Right kidney (tissue), 9 donors: ENCODE results near the gene B3GAT3.
"Not testable (repeated sequence)": the region's sequence is repeated elsewhere in the genome, so short reads cannot be mapped to it uniquely, and the experiment has no call there.

ENCODE experiments used
- DNase-seq: peaks from one replicate; pipeline ENCODE4 v3.0.0-alpha.2; 2016
- long read RNA-seq, 8 donors: transcript quantifications; one replicate each; lab custom pipeline, GENCODE V29; 2026

The B3GAT3 gene
- long read RNA-seq, donor 1, transcript B3GAT3-201 (5 exons, 1,641 nt), result major isoform, 28 of 53 reads
- long read RNA-seq, donor 1, partial matches to known transcripts, result 18 of 53 reads
- long read RNA-seq, donor 1, other reads (novel, unspliced or antisense), result 0 of 53 reads
- long read RNA-seq, donor 2, transcript B3GAT3-201 (5 exons, 1,641 nt), result major isoform, 18 of 18 reads
- long read RNA-seq, donor 2, partial matches to known transcripts, result 0 of 18 reads
- long read RNA-seq, donor 2, other reads (novel, unspliced or antisense), result 0 of 18 reads
- long read RNA-seq, donor 3, transcript B3GAT3-201 (5 exons, 1,641 nt), result major isoform, 12 of 12 reads
- long read RNA-seq, donor 3, partial matches to known transcripts, result 0 of 12 reads
- long read RNA-seq, donor 3, other reads (novel, unspliced or antisense), result 0 of 12 reads
- long read RNA-seq, donor 4, transcript B3GAT3-201 (5 exons, 1,641 nt), result major isoform, 14 of 18 reads
- long read RNA-seq, donor 4, partial matches to known transcripts, result 0 of 18 reads
- long read RNA-seq, donor 4, other reads (novel, unspliced or antisense), result 0 of 18 reads
- long read RNA-seq, donor 5, transcript B3GAT3-201 (5 exons, 1,641 nt), result major isoform, 28 of 44 reads
- long read RNA-seq, donor 5, partial matches to known transcripts, result 13 of 44 reads
- long read RNA-seq, donor 5, other reads (novel, unspliced or antisense), result 0 of 44 reads
- long read RNA-seq, donor 6, transcript B3GAT3-201 (5 exons, 1,641 nt), result major isoform, 22 of 36 reads
- long read RNA-seq, donor 6, partial matches to known transcripts, result 14 of 36 reads
- long read RNA-seq, donor 6, other reads (novel, unspliced or antisense), result 0 of 36 reads
- long read RNA-seq, donor 7, transcript B3GAT3-201 (5 exons, 1,641 nt), result major isoform, 25 of 45 reads
- long read RNA-seq, donor 7, partial matches to known transcripts, result 17 of 45 reads
- long read RNA-seq, donor 7, other reads (novel, unspliced or antisense), result 0 of 45 reads
- long read RNA-seq, donor 8, transcript B3GAT3-201 (5 exons, 1,641 nt), result major isoform, 10 of 10 reads
- long read RNA-seq, donor 8, partial matches to known transcripts, result 0 of 10 reads
- long read RNA-seq, donor 8, other reads (novel, unspliced or antisense), result 0 of 10 reads

DNA sequence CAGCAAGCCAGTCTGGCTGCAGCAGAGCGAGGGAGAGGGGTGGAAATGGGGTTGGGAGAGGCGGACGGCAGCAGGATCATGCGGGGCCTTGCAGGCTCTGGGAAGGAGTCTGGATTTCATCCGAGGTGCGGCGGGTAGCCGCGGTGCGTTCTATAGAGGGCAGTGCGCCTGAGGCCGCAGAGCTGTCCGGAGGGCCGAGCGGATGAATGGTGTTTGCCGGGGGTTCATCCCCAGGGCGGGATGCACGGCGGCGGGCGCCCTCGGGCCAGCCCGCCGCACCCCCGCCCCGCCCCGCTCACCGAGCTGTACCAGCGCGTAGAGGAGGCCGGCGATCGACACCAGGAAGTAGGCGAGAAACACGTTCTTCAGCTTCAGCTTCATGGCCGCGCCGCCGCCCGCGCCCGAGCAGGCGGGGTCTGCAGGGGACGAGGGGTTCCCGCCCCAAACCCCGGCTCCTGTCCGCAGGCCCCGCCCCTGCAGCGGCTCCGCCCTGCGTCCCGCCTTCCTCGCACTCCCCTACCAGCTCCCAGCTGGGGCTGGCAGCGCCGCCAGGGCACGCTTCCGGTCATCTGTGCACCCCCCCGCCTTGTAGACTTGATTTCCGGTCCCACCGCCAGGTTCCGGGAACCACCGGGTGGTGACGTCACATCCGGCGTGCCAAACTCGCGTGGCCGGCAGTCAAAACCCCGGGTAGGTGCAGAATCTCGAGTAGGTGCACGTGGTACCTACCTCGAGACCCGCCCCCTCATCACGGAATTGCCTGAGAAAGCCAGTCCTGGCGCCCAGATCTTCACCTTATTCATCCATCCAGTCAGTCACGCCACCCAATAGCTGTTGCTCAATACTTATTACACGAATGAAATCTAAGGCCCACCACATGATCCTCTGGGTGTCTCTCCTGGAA, at the start of gene B3GAT3:
Gene B3GAT3, minus strand, starts transcription at position 420 of the 904 bp plus-strand sequence. Its CDS starts 39 bp downstream, at position 381.
- DNase-seq, result peak; percentile 87

DNA sequence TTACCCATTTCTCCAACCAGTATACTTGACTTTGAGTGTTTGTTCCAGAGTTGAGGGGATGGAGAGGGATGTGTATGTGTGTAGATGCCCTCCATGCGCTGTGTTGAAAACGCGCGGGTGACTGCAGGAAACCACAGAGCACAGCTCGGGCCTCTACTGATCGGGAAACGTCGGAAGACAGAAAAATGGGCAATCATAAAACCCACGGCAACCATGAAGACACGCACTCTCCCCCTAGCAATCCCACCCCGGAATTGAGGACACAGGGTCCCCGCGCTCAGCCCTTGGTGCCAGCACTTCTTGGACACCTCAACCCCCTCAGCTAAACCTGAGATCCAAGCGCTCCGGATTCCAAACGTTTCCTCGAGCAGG, 49.4 kb upstream of the B3GAT3 start:
- DNase-seq, result no peak

DNA sequence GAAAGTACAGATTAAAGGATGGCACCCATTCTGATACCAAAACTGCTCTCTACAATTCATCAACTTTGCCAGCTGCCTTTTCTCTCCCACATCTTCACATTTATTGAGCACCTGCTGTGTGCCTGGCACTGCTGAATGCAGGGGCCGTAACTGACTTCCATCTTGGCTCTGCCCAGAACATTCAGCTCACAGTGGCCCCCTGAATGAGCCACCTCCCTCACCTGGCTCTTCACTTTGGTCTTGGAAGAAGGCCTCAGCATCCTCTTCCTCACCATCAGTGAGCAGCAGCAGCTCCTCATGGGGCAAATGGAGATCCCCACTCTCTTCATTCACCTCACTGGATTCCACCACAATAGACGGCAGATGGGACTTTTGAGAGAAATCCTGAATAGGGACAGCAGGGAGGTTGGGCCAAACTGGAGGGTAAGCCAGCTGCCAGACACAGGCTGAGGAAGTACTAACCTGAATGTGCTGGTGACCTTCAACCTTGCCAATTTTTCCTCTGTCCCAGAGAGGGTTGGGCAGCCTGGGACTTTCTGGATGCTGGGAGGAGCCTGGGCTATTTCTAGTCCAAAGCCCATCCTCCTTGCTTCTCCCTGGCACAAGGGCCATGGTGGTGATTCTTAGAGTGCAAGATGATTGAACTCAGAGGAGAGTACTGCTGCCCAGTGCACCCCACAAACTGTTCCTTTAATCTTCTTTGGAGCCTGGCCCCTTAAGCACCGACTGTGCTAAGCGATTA, 47.8 kb upstream of the B3GAT3 start:
- DNase-seq, result no peak

DNA sequence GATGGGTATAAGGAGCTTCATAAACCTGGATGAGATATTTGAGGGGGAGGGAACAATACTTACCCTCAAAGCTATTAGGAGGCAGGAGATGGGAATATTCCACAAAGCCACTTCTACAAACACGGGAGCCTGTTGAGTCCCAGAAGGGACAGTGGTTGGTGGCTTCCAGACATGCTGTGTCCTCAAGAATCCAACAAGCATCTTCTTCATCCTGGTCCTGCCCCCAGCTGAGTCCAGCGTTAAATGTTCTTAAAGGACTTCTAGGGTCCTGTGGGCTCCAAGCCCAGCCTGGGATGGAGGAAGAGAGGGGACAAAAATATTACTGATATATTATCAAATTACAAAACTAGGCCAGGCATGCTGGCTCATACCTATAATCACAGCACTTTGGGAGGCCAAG, 45.7 kb upstream of the B3GAT3 start:
- no peak for DNase-seq

DNA sequence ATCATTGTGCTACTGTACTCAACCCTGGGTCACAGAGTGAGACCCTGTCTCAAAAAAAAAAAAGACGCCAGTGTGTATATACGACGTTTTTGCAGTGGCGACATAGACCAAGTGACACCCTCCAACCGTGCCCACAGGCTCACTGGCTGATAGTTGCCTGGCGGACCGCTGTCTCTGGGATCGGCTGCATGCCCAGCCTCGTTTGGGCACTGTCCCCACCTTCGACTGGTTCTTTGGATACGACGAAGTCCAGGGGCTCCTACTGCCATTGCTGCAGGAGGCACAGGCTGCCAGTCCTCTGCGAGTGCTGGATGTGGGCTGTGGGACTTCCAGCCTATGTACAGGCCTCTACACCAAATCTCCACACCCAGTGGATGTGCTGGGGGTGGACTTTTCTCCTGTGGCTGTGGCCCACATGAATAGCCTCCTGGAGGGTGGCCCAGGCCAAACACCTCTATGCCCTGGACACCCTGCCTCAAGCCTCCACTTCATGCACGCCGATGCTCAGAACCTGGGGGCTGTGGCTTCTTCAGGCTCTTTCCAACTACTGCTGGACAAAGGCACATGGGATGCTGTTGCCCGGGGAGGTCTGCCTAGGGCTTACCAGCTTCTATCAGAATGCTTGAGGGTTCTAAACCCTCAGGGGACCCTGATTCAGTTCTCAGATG, 44.6 kb upstream of the B3GAT3 start:
- no peak for DNase-seq

DNA sequence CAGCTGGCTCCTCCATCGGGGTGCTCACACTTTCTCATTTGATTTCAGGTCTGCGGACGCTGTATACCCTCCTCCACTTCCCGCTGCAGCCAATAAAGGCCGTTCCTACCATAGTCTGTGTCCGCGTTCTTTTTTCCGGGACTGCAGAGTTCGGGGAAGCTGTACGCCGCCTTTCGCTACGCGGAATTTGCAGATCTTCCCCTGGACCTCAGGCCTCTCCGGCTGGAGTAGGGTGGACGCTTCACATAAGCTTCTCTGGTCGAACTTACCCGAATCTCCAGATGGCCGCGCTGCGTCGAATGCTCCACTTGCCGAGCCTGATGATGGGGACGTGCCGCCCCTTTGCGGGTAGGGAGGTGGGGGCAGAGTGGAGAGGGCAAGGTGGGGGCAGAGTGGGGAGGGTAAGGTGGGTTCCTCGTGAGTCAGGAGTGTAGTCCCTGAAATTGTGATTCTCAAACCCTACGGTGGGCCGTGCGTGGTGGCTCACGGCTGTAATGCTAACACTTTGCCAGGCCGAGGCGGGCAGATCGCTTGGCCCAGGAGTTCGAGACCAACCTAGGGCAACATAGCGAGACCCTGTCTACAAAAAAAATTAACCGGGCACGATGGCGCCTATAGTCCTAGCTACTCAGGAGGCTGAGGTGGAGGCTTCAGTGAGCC, 43.9 kb upstream of the B3GAT3 start:
- DNase-seq, result no peak

DNA sequence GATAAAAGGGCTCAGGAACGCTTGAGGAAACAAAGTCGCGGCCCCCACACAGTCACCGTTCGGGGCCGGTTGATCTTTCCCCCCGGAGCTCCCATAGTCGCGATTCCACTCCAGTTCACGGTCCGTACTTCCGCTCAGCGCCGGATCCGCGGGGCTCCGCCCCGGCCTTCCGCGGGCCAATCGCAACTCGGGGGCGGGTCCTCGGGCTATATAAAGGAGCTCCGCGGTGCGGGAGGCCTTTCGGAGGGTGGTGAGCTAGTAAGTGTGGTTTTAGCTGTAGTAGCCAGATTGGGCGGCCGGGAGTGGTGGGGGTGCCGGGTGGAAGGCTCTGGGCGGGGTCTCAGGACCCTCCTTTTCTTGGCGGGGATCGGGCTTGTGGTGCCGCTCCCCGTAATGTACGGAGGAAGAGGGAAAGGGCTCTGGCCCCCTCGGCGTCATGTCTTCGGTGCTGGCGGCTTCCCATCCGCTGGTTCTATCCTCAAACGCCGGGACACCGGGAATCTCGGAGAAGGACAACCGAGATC, 43.4 kb upstream of the B3GAT3 start, which contains the start of the genes C11orf98 and CSKMT:
Gene C11orf98, minus strand, starts transcription at position 136 of the 524 bp plus-strand sequence. Its CDS starts 41 bp downstream, at position 95.
Gene CSKMT, plus strand, starts transcription at position 238 of the 524 bp plus-strand sequence. CDS start 568 bp downstream, outside the sequence.
- peak; percentile 96 for DNase-seq

DNA sequence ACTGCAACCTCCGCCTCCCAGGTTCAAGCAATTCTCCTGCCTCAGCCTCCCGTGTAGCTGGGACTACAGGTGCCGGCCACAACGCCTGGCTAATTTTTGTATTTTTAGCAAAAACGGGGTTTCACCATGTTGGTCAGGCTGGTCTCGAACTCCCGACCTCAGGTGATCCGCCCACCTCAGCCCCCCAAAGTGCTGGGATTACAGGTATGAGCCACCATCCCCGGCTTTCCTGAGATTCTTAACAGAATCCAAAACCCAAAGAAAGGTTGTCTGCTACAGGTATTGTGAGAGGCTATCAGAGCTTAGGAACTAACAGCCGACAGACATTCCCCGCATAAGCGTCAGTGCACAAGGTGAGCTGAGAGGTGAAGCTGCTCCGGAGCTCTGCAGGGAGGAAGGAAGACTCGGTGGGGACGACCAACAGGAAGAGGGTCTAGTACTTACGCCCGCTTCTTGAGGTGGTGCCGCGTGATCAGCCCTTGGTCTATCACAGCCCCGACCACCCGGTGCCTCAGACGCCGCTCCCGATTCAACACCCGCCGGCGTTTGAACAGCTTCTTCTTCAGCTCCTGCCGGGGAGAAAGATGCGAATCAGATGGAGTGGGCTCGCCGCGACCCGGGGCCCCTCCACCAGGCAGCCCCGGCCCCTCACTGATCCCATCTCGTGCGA, 42.8 kb upstream of the B3GAT3 start:
- no peak for DNase-seq

DNA sequence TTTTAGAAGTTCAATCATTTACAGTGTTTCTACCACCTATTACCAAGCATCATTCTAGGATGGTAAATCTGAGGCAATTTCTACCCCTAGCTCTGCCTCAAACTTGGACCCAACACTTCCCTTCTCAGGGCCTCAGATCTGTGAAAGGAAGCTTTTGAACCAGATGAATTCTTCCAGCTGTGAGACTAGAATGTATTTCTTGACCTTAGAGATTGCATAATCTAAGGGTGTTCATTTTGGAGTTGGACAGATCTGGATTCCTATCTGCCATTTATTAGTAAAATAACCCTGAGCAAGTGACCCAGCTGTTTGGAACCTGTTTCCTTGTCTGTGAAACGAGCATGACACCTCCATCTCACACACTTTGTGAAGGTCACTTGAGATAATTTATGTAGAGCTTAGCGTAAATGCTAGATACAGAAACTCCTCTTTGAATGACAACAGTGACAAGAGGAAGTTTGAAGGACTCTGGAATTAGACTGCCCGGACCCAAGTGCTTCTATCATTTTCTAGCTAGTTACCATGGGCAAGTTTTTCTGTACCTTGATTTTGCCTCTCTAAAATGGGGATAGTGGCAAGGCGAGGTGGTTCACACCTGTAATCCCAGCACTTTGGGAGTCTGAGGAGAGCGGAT, 35.1 kb upstream of the B3GAT3 start:
- DNase-seq, result no peak

DNA sequence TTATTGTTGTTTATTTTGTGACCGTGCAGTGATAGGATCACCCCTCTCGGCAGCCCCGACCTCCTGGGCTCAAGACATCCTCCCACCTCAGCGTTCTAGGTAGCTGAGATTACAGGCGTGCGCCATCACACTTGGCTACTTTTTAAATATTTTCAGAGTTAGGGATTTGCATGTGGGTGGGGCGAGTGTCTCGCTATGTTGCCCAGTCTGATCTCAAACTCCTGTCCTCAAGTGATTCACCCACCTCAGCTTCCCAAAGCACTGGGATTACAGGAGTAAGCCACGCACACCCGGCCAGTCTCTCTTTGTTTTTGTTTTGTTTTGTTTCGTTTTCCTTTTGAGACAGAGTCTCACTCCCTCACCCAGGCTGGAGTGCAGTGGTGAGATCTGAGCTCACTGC, 32.5 kb upstream of the B3GAT3 start:
- no peak for DNase-seq

DNA sequence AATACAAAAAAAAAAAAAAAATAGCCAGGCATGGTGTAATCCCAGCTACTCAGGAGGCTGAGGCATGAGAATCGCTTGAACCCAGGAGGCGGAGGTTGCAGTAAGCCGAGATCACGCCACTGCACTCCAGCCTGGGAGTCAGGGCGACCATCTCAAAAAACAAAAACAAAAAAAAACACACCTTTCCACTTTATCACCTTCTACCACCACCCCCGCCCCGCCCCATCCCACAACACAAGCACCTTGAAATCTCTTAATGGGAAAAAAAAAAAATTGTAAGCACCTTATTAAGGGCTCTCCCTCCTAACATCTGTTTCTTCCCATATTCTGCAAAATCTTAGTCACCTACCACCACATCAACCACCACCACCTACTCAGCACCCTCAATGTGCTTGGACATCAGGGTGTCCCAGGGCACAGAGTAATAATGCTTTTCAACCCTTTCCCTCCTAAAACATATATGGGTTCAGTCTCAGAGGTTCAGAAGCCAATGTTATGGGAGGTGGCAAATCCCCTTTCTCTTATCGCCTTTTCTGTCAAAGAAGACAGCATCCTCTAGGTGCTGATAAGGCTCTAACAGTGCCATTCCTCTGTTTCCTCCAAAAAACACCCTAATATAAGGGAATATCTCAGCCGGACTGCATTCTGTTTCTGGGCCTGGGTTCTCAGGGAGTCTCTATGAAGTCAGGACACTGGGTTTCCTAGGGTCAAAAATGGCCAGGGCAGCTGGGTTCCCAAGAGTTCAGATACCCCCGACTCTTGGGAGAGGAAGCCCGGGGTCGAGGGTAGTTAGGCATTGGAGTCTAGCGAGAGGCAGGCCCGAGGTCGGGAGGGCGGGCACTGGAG, 30.6 kb upstream of the B3GAT3 start:
- DNase-seq, result no peak

DNA sequence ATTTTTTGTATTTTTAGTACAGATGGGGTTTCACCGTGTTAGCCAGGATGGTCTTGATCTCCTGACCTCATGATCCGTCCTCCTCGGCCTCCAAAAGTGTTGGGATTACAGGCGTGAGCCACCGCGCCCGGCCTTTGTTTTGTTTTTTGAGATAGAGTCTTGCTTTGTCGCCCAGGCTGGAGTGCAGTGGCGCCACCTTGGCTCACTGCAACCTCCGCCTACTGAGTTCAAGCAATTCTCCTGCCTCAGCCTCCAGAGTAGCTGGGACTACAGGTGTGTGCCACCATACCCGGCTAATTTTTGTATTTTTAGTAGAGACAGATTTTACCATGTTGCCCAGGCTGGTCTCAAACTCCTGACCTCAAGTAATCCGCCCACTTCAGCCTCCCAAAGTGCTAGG, 28.5 kb upstream of the B3GAT3 start:
- not testable (repeated sequence) for DNase-seq

DNA sequence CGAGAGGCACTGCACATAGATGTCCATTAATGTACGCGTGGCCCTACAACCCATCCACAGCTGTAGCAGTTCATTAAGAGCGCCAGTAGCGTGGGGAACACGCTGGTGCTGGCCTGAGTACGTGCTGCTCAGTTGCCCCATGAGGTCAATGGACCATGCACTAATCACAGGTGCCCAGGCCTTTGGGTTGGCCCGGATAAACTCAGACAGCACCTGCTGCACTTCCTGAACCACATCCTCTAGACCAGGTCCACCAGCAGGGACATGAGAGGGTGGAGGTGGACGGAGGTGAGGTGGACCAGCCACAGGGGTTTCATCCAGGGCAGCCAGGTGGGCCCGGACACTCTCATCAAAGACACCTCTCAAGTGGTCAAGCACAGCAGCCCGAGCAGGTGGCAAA, 27.7 kb upstream of the B3GAT3 start:
- no peak for DNase-seq

DNA sequence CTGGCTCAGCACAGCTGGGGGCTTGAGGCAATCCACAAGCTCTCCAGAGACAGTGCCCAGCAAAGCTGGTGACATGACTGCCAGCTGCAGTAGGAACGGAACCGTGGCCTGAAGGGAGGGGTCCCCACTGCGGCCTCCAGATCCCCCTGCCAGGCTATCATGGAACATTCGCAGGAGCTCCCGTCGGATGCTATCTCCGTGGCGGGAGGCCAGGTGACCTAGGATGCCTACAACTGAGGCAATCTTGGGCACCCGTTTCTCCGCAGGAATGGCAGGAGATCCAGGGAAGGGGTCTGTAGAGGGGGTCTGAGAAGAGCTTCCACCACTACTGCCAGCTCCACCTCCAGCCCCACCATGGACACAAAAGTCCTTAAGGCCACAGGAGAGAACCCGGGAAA, 27.2 kb upstream of the B3GAT3 start:
- DNase-seq, result no peak

DNA sequence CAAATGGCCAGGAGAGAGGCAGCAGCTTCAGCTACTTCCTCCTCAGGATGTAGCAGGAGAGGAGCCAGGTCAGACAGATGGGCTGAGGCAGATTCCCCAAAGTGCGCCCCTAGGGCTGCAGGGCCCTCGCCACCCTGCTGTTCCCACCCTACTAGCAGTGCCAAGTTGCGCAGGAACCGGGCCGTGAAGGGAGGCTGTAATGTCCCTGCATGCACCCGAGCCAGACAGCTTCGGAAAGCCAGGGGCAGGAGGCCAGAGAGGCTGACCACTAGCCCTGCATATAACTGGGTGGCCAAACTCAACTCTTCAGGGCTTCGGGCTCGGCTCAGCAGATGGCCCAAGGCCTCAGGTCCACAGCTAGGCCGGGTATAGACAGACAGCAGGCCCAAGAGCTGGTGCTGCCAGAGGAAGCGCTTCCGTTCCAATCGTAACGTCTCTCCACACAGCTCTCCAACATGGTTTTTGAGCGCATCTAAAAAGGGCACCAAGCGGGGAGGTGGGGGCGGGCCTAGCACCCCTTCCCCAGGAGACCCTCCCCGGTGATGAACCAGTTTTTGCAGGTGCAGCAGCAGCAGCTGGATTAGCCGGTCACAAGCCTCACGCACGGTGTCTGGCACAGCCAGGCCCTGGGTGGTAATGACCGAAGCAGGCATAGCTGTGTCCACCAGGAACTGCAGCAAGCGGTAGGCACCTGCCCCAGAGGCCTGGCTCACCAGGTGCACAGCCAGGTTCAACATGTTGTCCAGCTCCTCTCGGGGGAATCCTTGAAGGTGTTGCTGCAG, 26.6 kb upstream of the B3GAT3 start:
- no peak for DNase-seq

DNA sequence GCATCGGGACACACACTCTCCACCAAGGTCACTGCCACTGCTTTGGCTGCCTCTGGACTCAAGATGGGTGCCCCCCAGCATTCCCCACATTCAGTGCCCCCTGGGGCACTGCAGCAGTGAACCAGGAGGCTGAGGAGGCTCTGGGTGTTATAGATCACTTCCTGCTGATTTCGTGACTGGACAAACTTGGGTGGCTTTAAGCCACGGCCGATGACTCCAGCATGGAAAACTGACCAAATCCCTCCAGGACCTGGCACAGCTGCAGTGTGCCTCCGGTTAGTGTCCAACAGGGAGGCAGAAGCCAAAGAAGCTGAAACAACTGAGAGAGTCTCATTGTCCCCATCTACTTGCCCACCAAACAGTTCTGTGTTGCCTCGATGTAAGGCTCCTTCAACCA, 25.8 kb upstream of the B3GAT3 start:
- no peak for DNase-seq
